Coronary artery (tissue), 2 donors: ENCODE results near the gene CRADD.

Experiments
- DNase-seq: peaks from one replicate; pipeline ENCODE4 v3.0.0-alpha.2; 2017; ENCODE audit warnings: low spot score
- H3K27ac ChIP-seq, 2 donors: fragments of 200-600 bp; sonication (generic); one replicate each; pipeline ENCODE4 v1.5.1; 2016 to 2019
- H3K4me3 ChIP-seq: fragments of 200-600 bp; sonication (generic); 2 replicates; pipeline ENCODE4 v1.5.1; 2016; ENCODE audit warnings: mild to moderate bottlenecking, moderate library complexity
- TF ChIP-seq, protein P1 (sequence below): fragments of 200-600 bp; sonication (generic); IDR thresholded peaks from one replicate; pipeline ENCODE4 v1.5.1; 2019; ENCODE audit warnings: antibody characterized with exemption

Gene CRADD

DNA sequence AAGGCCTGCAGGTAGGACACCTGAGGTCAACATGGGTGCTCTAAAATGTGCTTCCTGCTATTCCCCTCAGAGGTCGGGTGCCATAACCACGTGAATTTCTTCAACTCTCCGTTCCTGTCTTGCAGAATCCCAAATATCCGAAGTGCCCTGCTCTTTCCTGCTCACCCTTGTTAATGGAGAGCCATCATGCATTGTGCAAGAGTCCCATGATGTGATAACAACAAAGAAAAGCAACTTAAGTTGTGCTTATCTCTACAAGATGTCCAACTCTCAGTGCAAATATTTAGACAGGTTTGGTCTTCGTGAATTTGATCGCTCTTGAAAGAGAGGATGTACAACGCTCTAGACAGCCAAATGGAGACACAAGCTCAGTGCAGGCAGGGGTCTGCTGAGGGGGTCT, 260.6 kb downstream of the CRADD start:
- no peak overlapping the region for H3K27ac ChIP-seq
- H3K4me3 ChIP-seq: no peak overlapping the region
- TF ChIP-seq, protein P1, sequence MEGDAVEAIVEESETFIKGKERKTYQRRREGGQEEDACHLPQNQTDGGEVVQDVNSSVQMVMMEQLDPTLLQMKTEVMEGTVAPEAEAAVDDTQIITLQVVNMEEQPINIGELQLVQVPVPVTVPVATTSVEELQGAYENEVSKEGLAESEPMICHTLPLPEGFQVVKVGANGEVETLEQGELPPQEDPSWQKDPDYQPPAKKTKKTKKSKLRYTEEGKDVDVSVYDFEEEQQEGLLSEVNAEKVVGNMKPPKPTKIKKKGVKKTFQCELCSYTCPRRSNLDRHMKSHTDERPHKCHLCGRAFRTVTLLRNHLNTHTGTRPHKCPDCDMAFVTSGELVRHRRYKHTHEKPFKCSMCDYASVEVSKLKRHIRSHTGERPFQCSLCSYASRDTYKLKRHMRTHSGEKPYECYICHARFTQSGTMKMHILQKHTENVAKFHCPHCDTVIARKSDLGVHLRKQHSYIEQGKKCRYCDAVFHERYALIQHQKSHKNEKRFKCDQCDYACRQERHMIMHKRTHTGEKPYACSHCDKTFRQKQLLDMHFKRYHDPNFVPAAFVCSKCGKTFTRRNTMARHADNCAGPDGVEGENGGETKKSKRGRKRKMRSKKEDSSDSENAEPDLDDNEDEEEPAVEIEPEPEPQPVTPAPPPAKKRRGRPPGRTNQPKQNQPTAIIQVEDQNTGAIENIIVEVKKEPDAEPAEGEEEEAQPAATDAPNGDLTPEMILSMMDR: no peak
- DNase-seq: no peak

DNA sequence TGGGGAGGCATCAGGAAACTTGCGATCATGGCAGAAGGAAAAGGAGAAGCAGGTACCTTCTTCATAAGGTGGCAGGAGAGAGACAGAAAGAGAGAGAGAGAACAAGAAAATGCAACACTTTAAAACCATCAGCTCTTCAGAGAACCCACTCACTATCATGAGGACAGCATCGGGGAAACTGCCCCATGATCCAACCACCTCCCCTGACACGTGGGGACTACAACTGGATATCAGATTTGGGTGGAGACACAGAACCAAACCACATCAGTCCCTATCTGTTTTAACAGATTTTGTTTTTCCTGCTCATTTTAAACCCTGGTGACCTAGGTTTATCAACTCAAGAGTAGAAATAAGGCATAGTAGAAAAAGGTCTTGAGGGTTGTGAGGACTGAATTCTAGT, 261.1 kb downstream of the CRADD start:
- H3K27ac ChIP-seq: no peak overlapping the region
- TF ChIP-seq, protein P1: no peak
- DNase-seq: no peak
- H3K4me3 ChIP-seq: no peak overlapping the region

DNA sequence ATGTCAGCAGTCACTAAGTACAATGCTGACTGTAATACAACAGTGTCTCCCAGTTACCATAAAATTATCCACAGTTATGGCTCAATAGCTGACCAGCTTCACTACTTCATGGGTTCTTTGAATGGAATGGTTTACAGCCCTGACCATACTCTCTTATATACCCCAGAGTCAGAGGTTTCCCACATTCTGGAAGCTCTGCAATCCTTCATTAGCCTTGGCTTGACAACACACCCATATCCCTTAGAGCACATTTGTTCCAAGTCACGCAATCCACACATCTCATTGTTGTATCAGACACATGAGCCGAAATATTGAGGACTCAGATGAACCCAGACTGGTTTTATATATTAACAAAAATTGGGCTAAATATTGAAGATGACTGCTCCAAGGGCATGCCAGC, 261.8 kb downstream of the CRADD start:
- TF ChIP-seq, protein P1: no peak
- DNase-seq: no peak
- no peak overlapping the region for H3K4me3 ChIP-seq
- H3K27ac ChIP-seq: no peak overlapping the region

DNA sequence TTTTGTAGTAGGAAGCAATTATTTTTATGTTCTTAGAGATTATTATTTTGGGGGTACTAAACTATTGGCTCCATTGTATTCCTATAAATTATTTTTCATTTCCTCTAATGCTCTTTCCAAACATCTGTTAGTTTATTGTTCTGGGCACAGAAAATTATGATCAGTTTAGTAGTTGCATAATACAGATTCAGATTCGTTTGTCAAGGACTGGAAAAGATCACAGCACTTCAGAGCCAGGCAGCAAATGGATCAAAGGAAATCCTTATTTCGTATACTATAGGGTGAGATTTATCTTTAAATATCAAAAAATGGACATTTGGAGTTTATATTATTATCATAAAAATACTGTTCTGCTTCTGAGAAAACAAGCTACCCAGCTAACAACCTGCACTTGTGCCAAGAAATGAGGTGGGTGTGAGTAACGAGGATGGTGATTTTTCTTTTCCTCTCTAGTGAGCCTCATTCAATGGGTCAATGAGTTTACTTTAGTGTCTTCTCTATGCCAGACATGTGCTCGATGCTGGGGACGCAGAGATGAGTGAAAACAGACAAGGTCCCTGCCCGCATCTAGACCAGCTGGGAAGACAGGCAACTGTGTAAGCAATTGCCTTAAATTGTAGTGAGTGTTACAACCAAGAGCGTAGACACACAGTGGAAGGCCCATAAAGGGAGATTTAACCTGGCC, 262.6 kb downstream of the CRADD start:
- no peak overlapping the region for H3K4me3 ChIP-seq
- TF ChIP-seq, protein P1: no peak
- no peak for DNase-seq
- H3K27ac ChIP-seq: no peak overlapping the region

DNA sequence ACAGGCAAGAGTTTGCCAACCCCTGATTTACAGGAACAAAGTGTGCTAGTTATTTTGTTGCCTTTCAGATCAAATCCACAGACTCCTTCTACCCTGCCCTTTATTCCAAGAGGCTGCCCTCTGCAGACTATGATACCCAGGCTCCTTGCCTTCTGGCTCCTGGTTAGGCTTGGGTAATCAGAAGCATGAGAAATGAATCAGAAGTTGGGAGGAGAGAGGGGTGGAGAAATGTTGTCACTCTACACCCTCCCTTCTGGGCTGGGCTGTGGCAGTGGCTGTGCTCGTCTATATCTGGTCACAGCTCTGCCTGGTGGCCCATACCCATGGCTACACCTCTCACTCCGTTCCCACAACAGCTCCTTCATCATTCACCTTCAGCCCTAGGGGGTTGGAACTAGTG, 266.6 kb downstream of the CRADD start:
- TF ChIP-seq, protein P1: no peak
- Histone ChIP-seq H3K27ac (peak overlapping the region; percentile 20 to 50), H3K4me3 (no peak overlapping the region)
- DNase-seq: no peak

DNA sequence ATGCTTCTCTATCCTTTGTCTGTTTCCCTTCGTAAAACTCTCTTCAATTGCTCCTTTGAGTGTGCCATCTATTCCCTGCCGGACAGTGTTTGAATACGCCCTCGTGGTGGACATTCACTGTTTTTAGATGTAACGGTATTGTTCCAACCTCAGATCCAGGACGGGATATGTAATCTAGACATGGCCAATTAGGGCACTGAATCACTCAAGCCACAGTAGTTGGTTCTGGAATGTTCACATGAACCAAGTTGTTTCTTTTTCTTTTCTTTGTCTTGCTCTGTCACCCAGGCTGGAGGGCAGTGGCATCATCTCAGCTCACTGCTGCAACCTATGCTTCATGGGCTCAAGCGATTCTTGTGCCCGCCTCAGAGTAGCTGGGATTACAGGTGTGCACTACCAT, 267.0 kb downstream of the CRADD start:
- H3K4me3 ChIP-seq: no peak overlapping the region
- TF ChIP-seq, protein P1: no peak
- peak overlapping the region; percentile 20 to 50 for H3K27ac ChIP-seq
- DNase-seq: no peak
